HG02885 (cell line): Measurements from ENCODE around the gene LRFN2.

Experiments used
- ATAC-seq: cut with Tn5 transposase; IDR thresholded peaks from one replicate; pipeline ENCODE4 v1.9.1; 2021; ENCODE audit warnings: mild to moderate bottlenecking; ENCODE audit not compliant: unreplicated experiment, poor library complexity

Gene LRFN2

DNA sequence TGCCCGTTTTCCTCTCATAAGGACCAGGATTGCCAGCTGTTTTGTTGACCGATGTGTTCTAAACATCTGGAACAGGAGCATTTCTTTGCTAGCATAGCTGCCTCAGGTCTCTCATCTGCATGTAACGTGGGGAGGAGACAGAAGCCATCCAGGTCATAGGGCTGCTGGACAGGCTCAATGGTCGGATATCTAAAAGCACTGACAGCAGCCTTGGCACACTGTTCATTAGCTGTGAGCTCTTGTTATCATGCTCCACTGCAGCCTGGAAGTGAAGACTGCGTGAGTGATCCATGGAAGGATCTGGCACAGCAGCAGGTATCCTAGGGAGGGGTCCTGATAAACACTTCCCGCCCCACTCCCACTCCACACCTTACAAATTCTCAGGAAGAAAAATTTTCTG is 175.3 kb downstream of the LRFN2 start:
- no peak for ATAC-seq

DNA sequence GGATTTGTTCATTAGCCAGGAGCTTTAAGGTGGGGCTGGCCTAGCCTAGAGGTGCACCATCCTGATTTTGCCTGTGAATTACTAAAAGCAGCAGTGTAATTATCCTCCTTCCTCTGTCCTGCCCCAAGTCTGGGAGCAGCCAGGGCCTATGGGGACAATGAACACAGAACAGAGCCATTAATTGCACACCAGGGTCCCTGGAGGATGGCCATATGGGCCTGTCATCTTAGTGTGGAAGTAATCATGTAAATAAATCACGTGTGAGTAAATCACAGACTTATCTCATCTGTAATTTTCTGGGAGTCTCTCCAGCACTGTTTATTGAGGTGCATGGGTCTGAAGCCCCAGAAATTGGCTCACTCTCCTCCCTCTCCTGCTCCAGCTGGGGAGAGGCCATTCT is 176.3 kb downstream of the LRFN2 start:
- no peak for ATAC-seq

DNA sequence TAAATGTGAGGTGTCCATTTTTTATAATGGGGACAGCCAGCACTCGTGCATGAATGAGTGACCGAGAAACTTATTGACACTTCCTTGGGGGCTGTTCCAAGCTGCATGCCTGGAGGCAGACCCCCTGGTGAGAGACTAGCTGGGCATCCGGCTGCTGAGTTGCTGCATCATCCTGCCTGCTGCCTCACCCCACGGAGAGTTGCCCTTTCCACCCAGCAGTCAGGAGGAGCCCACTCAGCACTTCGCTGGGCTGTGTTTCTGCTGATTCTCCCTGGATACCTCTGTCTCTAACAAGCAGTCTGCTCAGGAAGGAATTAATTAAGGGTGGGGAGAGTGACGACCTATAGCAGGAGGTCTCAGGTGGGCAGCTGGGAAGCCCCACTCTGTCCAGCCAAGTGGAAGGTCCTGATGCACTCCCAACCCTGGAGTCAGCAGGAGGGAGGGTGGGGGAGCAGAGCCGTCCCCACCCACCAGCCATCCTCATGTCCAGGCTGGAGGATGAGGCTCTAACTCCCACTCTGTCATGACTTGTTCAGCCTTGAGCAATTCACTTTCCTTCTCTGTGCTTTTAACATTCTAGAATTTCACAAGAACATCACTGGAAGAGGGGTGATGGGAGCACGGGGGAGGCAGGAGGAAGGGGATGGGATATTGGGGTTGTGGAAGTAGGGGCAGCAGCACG is 177.3 kb downstream of the LRFN2 start:
- ATAC-seq, result no peak

DNA sequence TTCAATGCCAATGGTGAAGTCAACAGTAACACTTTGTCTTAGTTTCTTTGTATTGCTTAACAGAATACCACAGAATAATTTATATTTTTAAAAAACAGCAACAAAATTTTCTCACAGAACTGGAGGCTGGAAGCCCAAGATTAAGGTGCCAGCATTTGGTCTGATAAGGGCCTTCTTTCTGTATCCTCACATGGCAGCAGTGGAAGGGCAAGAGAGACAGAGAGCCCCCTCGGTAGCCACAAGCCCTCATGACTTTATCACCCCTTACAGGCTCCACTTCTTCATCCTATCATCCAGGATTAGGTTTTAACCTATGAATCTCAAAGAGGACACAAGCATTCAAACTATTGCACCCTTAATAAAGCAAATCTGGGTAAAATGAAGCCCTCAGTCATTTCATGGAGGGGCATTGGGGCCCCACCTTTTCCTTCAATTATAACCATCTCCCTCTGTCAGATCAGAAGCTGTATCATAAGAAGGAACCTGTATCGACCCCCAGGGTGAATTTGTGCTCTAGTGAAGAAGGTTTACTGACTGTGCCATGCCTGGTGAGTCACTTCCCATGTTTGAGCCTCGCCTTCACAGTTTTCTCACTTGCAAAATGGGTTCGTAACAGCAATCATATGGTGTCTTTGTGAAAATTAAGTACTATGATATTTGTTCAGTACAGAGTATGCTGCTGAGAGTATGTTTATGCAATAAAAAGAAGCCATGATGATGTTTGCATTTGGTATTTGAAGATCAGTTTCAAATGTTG is 178.2 kb downstream of the LRFN2 start:
- ATAC-seq, result no peak

DNA sequence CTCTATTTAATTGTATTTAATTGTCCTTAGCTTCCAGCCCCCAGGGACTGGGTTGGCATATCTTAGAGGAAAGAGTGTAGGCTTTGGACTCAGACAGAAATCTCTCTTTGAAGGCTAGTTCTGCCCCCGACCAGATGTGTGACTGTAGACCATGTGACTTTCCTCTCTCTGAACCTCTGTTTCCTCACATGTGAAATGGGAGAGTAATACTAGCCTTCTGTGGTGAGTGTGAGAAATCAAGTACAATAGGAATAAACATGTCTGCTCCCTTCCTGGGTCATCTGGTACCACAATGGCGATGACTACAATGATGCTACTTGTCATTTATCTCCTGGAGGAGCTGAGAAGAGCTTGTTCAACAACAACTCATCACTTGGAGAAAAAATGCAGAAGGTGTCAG is 179.9 kb downstream of the LRFN2 start:
- ATAC-seq, result no peak

DNA sequence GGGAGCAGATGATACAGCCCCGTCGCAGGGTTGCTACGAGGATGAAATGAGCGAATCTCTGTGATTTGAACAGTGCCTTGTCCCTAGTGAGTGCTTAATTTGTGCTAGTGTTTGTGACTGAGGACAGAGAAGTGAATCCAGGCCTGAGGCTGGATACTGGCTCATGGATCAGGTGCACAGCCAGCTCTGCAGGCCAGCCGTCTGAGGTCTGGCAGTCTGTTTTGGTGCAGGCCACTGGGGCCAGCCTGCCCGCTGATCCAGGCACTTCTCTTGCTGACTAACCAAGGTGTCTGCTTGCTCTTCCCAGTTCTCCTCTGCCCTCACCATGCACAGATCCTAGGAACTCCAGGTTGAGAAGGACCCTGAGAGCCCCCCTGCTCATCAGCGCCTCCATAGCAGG is 181.0 kb downstream of the LRFN2 start:
- ATAC-seq, result no peak

DNA sequence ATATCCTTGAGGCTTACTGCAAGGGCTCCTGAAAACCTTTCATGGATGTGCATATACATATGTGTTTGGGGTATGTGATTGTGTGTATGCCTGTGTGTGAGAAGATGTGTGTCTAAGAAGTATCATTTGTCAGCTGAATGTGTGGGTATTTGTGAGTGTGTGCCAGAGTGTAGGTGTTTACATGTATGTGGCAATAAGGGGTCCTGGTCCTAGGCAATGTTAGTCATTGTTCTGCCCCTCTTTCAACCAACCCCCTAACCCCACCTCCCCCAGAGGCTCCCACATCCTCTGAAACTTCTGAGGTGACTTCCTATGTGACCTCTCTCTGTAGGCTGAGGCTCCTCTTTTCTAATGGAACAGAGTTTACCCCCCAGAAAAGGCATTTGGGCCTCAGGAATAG is 186.4 kb downstream of the LRFN2 start:
- ATAC-seq, result no peak

DNA sequence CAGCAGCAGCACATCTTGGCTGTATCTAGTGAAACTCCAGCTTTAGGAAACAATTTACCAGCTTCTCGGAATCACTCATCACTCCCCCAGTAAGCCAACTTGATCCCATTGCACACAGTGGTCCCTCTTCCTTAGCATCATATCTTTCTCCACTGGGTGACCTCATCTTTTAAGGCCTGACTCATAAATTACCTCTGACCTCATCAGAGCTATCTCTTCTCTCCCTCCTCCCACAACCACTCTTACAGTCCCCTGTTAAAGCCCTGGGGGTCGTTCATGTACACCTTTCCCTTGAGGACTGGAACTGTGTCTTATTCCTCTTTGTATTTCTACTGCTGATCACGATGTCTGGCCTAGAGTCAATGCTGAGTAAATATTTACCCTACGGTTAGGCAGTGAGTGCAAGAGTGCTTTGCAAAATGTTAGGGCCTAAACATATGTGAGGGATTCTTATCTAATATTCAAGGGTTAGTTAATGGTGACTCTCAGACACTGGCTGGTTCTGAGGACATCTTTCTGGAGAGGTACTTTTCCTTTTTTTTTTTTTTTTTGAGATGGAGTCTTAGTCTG is 187.2 kb downstream of the LRFN2 start:
- no peak for ATAC-seq

DNA sequence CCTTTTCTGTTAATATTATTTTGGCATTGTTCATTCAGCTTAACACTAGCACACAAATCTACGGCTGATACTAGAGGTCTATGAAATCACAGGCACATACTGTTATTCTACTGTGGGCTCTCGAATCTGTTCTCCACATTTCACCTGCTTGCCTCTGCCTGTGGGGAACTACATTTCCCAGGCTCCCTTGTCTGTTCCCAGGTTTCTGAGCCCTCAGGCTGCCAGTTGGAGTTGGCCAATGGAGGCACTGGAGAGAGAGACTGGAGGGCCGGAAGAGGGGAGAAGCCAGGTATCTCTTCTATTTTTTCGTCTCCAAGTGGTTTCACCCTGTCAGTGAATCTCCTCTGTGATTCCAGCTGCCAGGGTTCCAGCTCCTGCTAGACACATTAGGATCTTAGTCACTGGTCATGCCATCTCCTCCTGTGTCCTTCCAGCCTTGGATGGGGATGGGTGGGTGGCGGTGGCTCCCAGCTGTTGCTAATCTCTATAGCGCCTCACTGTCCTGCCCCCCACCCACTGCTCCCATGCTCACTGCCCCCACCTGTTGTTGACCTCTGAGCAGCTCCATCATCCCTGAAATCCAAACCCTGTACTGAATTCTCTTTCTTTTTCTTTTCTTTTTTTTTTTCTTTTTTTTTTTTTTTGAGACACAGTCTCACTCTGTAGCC is 188.2 kb downstream of the LRFN2 start:
- no peak for ATAC-seq

DNA sequence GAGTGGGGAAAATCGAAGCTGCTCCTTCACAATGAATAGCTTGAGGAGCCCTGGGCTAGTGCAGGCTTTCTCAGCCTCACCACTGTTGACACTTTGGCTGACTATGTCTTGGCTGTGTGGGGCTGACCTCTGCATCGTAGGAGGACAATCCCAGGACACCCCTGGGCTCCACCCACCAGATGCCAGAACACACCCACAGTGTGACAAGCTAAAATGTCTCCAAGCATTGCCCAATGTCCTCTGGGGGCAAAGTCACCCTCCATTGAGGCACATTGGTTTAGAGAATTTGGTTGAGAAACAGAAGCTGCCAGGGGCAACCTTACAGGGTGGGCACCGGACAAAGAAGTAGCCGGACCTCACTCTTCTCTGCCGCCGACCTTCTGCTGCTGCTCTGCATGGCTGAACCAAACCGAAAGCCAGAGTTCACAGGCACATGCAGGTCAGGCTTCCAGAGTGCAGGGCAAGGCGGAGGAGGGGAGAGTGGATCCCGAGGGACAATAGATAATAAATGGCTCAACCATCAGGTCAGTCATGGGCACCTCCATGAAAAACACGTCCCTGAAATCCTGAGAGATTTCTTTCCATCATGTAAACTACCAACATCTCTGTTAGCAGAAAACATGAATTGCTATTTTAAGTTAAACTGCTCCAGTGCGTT is 189.0 kb downstream of the LRFN2 start:
- ATAC-seq, result no peak

DNA sequence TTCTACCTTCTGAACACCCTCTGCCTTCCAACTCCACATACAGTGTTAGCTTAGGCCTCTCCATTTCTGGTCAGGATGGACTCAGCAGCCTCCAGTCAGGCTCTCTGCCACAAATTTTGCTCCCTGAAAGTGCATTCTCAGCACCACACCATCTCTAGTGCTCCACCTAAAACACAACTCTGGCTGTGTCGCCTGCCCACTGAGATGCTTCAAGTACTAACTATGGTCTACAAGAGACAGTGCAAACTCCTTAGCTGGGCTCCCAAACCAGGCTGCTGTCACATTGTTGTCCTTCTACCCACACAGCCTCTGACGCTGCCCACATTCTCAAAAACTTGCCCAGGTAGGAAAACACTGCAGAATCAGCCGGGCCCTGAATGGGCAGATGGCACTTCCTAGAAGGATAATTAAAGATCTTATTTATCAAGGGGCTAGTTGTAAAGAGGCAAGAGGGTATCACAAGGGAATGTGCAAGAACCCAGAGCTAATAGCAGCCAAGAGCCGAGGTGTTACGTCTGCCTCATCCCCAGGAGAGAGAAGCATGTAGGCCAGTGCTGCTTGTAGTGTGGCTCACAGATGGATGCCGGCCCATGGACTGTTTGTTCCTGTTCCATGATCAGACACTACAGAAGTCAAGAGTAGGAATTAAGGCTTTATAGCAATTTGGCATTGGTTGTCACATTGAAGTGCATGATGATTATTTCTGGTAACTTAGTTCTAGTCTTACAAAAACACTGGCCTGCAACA is 189.7 kb downstream of the LRFN2 start:
- no peak for ATAC-seq

DNA sequence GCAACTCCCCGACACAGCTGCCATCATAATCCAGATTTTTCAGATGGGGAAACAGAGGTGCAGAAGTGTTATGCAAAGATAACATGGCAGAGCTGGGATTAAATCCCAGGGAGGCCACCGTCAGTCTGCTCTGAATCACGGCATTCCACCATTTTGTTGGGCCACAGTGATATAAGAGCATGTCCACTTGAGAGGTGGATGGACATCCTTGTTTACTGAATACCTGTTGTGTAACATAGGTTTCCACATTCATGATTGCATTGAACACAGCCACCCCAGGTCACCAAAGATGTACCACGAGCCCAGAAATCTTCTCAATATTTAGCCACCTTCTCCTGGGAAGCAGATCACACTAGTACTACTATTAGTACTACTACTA is 191.5 kb downstream of the LRFN2 start:
- no peak for ATAC-seq

DNA sequence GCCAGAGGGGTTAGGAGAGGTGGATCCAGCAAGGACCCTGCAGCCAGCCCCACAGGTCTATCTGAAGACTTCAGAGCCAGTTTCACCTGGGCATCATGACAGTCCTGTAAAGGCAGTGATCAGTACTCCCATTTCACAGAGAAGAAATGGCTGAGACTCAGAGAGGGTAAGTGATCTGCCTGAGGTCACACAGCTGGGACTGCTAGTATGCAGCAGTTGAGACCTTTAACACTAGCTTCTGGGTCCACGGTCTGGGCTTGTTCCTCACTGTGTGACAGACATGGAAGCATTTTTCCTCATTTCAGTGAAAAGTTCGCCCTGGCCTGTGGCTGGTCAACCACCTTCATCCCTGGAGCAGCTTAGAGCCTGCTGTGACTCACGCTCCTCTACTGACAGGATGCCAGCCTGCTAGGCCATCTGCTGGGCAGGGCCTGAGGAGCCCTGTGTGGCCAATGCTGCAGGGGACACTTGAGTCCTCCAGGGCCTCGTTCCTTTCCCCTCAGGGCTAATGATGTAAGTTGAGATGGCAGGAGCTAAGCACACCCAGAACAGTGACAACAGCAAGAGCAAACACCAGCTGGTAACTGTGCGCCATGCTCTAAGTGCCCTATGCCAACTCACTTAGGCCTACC is 192.0 kb downstream of the LRFN2 start:
- no peak for ATAC-seq

DNA sequence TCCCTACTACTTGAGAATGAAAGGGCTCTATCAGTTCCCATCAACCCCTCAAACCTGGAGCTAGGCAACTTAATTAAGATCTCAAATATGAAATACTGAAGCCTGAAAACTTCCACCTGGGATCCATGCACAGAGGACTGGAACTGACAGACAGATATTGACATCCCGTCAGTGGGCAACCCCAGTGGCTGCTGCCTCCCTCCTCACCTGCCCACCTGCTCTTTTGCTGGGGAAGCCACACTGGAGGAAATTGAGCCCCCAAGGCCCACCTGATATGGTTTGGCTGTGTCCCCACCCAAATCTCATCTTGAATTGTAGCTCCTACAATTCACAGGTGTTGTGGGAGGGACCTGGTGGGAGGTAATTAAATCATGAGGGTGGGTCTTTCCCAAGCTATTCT is 192.8 kb downstream of the LRFN2 start:
- ATAC-seq, result no peak

DNA sequence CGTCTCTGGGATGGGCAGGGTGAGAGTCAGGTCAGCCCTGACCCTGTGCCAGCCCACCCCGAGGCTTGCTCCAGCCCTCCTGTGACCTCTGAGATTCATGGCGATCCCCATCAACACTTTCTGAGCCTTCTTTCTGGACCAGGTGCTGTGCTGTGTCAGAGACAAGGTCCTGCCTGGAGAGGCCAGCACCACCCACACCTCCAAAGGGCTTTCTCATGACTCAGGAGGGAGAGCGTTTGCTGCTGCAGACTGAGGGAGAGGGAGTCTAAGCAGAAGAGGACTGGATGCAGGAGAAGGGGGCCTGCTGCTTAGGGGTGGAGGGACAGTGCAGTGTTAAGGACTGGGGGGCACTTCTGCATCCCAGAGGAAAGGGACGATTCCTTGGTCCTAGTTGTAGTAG is 193.5 kb downstream of the LRFN2 start:
- ATAC-seq, result no peak

DNA sequence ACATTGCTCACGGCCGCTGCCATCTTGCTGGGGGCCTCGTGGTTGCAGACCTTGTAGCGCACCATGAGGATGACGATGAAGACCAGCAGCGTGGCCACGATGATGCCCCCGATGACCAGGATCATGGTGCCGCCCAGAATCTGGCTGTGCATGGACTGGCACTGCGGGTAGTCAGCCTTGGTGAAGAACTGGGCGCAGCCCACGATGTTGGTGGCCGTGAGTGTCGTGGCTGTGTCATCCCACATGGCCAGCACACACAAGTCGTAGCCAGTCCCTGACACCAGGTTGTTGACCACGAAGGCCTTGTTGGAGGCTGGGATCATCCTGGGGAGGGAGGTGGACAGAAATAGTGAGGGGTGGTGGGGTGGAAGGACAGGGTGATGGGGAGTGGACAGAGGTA is 194.6 kb downstream of the LRFN2 start:
- no peak for ATAC-seq

DNA sequence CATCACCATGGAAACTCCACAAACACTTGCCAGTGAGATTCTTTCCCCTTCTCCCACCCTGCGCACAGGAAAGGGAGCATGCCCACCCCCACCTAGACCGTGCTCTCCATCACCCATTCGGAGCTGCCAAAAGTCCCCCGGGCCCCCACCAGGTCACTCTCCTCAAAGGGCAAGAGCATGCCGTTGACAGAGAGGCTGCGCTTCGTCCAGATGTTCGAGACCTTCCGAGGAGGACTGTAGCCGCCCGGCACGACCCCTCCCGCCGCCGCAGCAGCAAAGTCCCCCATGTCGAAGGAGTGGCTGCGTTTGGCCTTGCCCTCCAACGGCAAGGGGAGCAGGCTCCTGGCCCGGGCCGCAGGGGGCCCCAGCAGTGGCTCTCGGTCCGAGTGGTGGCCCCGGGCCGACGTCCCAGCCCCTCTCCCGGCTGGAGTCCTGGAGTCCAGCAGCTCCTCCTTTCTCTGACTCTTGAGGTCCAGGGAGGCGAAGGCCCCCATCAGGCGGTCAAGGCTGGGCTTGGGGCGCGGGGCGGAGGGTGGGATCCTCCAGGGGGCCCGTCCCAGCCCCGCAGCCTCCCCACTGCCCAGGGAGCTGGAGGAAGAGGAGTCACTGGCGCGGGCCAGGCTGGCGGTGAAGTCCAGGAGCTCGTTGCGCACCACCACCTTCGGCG is 195.2 kb downstream of the LRFN2 start:
- ATAC-seq, result no peak

DNA sequence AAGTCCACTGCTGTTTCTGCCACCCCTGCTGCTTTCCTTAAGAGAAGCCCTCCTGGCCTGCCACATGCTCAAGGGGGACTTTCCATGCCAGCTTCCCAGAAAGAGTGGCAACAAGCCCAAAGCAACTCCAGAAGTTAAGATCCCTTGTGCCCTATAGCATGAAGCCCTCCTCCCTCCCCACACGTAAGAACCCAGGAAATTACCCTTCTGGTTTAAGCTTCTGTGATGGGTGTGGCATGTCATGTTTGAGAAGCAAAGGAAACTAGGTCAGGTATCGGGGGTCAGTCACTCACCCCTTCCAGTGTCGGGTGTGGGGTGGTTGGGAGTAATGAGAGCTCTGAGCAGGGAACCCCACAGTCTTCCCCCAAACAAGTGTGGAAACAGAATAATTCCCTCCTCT is 196.1 kb downstream of the LRFN2 start:
- ATAC-seq, result no peak

DNA sequence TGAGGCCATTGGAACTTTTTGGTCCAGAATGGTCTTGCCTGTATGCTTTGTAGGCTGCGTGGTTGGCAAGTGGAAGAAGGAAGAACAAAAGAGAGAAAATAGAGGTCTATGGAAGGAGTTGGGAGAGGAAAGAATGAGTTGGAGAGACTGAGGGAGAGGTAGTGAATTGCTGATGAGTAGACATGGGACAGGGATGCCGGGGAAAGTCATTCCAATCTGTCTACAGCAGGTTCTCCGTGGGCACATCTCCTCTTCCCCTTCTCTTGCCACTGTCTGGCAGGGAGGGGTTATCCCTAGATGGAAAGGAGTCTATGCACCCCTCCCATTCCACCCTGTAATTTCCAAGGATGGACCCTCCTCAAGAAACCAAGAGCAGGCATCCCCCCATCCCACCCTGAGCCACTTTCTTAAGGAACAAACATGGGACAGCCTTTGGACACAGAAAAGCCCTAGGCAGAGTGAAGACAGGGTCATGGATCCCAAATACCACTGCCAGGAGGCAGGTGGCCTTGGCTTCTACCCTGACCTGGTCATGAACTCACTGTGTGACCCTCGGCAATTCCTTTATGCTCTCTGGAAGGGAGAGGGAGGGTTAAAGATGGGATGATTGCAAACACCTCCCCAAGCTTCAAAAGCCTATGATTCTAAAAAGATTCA is 196.9 kb downstream of the LRFN2 start:
- ATAC-seq, result no peak
